HG02840 (cell line): ENCODE data around the gene SRRM2.
A peak's percentile ranks its signal among the peaks of the same experiment; 100 is the strongest.

Source experiments
- ATAC-seq: cut with Tn5 transposase; IDR thresholded peaks from one replicate; pipeline ENCODE4 v1.9.1; 2021; ENCODE audit warnings: mild to moderate bottlenecking, moderate library complexity, moderate number of reproducible peaks; ENCODE audit not compliant: unreplicated experiment, low FRiP score

Gene SRRM2

DNA sequence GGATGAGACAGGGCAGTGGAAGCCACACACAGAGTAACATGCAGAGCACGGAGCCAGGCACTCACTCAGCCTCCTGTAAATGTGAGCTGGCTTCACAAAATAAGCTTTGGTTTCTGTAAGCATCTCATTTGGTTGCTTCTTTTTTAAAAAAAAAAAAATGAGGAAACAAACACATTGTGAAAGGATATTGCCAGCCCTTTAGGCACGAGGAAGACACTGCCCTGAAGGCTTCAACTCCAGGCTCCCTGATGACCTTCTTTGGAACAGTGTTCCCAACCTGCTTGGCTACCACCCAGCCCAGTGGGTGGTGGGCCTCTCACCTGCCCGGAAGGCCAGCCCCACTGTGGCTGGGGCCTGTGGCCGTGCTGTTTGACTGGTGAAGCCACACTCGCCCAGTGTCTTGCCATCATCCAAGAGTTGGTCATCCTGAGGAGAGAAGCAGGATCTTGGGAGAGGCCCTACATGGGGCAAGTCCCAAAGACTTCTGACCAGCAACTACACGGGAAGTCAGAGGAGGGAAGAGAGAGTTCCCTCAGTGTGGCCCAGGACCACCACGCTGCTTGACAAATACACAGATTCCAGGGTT, 22.8 kb downstream of the SRRM2 start:
- no peak for ATAC-seq

DNA sequence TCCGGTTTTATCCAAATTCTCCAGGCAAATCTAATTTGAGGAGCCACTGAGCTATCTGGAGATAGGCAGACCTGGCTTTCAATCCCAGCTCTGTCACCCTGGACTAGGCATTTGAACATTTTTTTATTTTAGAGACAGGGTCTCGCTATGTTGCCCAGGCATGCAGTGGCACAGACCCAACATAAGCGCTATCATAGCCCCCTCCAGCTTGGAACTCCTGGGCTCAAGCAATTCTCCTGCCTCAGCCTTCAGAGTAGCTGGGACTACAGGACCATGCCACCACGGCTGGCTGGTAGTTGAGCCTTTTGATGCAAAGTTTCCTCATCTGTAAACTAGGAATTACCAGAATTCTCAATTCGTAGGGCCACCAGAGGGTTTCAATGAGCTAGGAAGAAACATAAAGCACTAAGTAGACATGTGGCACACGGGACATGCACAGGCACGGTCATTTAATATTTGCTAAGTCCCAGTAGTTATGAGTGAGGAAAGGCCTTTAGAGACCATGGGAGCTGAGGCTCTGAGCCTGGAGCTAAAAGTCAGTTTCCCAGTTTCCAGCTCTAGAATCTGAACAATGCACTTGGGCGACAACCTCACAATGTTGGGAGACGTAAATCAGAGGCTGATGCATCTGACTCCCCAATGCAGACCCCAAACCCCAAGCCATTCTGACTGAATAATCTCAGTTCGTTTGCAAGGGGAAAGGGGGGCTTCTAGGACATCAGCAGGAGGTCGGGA, 23.5 kb downstream of the SRRM2 start:
- ATAC-seq = no peak

DNA sequence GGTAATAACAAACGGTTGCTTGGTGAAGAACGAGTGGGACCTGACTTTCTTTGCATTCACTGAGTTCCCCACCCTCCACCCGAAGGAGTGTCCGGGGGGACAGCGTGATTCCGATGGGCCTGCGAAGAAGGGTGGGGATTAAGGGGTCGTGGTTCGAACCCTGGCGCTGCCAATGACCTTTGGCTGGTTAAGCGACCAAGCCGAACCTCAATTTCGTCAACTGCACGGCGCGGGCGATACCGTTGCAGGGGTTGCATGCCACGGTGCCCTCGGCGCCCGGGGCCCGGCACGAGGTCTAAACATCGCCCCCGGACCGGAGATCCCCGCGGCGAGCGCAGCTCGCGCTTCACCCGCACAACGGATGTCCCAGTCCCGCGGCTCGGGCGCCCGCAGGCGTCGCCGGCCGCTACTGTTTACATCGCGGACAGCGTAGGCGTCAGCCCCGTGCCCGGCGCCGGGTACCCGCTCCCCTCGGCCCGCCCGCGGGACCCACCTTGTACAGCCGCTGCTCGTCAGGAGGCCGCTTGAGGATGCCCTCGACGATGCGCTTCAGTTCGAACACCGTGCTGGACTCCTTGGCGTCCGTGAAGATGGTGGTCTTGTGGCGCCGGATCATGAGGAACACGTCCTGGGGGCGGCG, 24.2 kb downstream of the SRRM2 start:
- ATAC-seq = peak; percentile 29

- ATAC-seq = peak; percentile 68
Observed at GRCh38 chr16:2777231-2777902, 24.9 kb downstream of the SRRM2 start, which contains the start of gene ELOB. Gene ELOB, minus strand, starts transcription at chr16:2777280. Its CDS starts 41 bp downstream, at chr16:2777239.

GRCh38 chr16:2777903-2778629, 25.6 kb downstream of the SRRM2 start:
- no peak for ATAC-seq

DNA sequence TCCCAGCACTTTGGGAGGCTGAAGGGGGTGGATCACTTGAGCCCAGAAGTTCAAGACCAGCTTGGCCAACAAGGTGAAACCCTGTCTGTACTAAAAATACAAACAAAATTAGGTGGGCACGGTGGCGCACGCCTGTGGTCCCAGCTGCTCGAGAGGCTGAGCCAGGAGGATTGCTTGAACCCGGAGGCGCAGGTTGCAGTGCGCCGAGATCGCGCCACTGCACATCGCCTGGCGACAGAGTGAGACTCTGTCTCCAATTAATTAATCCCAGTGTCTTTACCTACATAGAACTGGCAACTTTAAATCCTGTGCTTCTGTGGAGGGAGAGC, 26.2 kb downstream of the SRRM2 start:
- ATAC-seq = no peak

- no peak for ATAC-seq
Observed at GRCh38 chr16:2779151-2779920, 26.9 kb downstream of the SRRM2 start.

GRCh38 chr16:2779978-2780898, 27.8 kb downstream of the SRRM2 start:
- no peak for ATAC-seq

DNA sequence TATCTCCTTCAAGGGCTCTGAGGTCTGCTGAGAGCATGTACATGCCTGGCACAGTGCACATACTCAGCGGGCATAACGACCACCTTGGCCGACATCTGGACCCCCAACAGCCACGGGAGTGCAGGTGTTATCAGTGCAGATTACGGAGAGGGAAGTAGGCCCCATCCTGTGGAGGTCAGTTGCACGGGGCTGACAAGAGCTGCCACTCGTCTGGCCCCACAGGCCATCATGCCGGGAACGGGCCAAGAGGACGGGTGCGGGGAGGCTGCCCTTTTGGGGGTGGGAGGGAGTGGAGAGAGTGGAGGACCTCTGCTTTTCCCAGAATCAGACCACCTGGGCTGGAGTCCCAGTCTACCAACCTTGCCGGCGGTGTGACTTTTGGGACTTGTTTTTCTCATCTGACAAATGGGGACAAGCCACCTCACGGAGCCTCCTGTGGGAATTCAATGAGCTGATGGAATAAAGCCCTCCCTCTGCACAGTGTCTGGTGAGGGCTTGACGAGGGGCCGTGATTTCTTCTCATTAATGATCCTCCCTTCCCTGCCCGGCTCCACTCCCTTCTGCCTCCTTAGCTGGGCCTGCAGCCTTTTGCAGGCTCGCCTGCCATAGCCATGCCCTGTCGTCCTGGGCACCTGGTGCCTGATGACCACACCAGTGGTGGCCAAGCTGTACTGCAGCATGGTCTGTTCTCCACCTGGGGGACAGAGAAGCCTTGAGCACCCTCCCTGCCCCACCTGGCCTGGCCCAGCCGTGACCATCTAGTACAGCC, 30.3 kb downstream of the SRRM2 start:
- no peak for ATAC-seq

GRCh38 chr16:2783581-2784357, 31.3 kb downstream of the SRRM2 start:
- no peak for ATAC-seq

DNA sequence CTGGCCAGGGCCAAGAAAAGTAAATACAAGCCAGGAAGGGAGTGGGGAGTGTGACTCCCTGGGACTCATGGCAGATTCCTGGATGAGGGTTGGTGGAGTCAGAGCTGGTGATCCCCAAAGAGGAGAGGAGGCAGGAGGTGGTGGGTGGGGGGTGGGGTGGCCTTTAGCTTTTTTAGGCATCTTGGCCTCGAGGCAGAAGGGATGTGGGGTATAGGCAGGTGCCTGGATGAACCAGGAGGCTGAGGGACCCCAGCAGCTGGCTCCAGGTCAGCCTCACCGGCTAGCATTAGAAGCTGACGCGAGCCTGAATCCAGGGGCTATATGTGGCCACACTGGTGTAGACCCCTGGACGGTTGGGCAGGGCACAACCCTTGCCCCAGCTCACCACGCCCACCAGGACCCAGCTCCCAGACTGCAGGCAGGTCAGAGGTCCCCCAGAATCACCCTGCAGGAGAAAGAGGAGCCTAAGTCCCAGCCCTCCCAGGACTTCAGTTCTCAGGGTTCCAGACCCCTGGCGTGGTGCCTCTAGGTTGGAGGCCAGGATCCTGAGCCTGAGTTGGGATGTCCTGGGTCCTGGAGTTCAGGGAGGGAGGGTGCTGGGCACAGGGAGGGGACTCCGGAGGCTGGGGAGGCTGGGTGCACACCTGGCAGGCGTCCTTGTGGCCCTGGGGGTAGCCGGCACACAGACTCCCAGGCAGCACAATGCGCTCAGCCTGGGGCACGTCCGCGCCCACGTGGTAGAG, 32.1 kb downstream of the SRRM2 start:
- ATAC-seq = no peak

GRCh38 chr16:2785101-2785991, 32.9 kb downstream of the SRRM2 start:
- no peak for ATAC-seq

DNA sequence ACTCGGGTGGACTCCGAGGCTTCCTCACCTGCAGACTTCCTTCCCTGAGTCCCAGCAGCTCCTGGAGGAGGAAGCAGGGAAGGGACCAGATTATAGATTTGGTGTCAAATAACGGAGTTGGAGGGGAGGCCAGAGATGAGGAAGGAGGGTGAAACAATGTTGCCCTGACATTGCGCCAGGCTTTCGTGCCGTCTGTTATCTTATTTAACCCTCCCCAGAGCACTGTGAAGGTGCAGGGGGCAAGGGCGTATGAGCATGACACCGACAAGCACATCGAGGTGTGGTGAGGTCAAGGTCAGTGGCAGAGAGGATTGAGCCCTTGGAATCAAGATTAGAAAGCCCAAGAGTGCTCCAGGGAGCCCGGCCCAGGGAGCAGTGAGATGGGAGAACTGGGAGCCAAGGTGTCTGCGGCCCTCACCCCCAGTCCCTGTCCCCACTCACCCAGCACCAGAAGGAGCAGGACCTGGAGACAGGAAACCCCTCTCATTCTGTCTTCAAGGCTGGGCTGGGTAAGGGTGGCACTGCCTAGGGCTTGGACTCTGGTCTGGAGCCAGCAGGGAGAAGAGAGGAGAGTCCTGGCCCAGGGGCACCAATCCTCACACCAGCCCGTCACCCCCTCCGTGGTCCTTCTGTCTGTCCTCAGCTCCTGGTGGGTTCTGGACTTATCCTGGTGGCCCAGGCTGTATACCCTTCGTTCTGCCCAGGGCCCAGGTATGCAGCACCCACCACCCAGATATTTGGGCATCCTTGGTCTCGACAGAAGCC, 33.8 kb downstream of the SRRM2 start:
- ATAC-seq = no peak

- no peak for ATAC-seq
Observed at GRCh38 chr16:2786826-2787151, 34.4 kb downstream of the SRRM2 start.

GRCh38 chr16:2787406-2787805, 35.0 kb downstream of the SRRM2 start, which contains the start of gene PRSS33:
Gene PRSS33, minus strand, starts transcription at chr16:2787560. Its CDS starts 1,013 bp downstream, at chr16:2786547.
- ATAC-seq = no peak
